T-cell (primary cell): ENCODE results near the gene ERCC2. TPM values are rescaled to one million over a fixed set of nuclear protein-coding genes. Genes with fewer than 3 reads are reported as not detected.

Experiments used
- ATAC-seq, 4 experiments: fragments of 200-7000 bp in 3 of 4; fragments of 150-1000 bp in 1 of 4; cut with Tn5 transposase; replicated peaks in 1 of 4; 1 replicate in 3 of 4; 2 replicates in 1 of 4; pipeline ENCODE4 v1.10.0; 2021; ENCODE audit warnings: moderate library complexity in 3 of 4, mild to moderate bottlenecking in 2 of 4, moderate number of reproducible peaks in 1 of 4
- CTCF ChIA-PET, 2 donors: fragments of 300-600 bp; sonication (Branson Sonifier 250); formaldehyde crosslinking; loops; one replicate each; lab custom pipeline; 2022; ENCODE audit warnings: antibody characterized with exemption in 2 of 2; lab: Charles Lee
- POLR2A ChIA-PET, 2 donors: fragments of 300-600 bp; sonication (Branson Sonifier 250); formaldehyde crosslinking; loops; one replicate each; lab custom pipeline; 2022; ENCODE audit warnings: antibody characterized with exemption in 2 of 2; lab: Charles Lee
- DNase-seq, 35 experiments: peaks; one replicate each; pipeline versions ENCODE4 v3.0.0 to v3.0.0-alpha.2; 2013 to 2023
- H3K27ac ChIP-seq: one replicate; pipeline ENCODE4 v1.5.1; 2013; ENCODE audit warnings: low read length
- H3K27me3 ChIP-seq, 2 experiments: replicated peaks in 1 of 2; 1 replicate in 1 of 2; 2 replicates in 1 of 2; pipeline versions ENCODE4 v1.6.1 to v1.7.0; 2013; ENCODE audit warnings: low read length in 1 of 2, mixed read lengths in 1 of 2; ENCODE audit not compliant: control insufficient read depth in 2 of 2, insufficient read depth in 2 of 2; ENCODE audit errors: extremely low read depth in 1 of 2
- H3K36me3 ChIP-seq, 2 donors: 1 replicate in 1 of 2; 2 replicates in 1 of 2; pipeline versions ENCODE4 v1.6.1 to v1.7.0; 2013; ENCODE audit warnings: low read length in 1 of 2; ENCODE audit not compliant: control insufficient read depth in 2 of 2, insufficient read depth in 1 of 2; ENCODE audit errors: extremely low read depth in 1 of 2
- H3K4me1 ChIP-seq, 2 experiments: 1 replicate in 1 of 2; 2 replicates in 1 of 2; pipeline versions ENCODE4 v1.6.1 to v1.7.0; 2013; ENCODE audit warnings: low read length in 2 of 2, mixed read lengths in 1 of 2; ENCODE audit not compliant: insufficient read depth in 2 of 2, control insufficient read depth in 1 of 2; ENCODE audit errors: extremely low read depth in 1 of 2
- H3K4me3 ChIP-seq, 2 donors: 1 replicate in 1 of 2; 2 replicates in 1 of 2; pipeline versions ENCODE4 v1.5.1 to v1.7.0; 2013; ENCODE audit warnings: mild to moderate bottlenecking in 2 of 2, low read length in 1 of 2, moderate library complexity in 1 of 2; ENCODE audit not compliant: control insufficient read depth in 1 of 2; ENCODE audit errors: extremely low read depth in 1 of 2
- H3K9me3 ChIP-seq: 2 replicates; pipeline ENCODE4 v1.7.0; 2013
- H3K27ac Mint-ChIP-seq, 2 donors: one replicate each; pipeline ENCODE4 v1.8.0; 2020 to 2021; ENCODE audit warnings: mild to moderate bottlenecking in 2 of 2, mixed read lengths in 2 of 2
- H3K27me3 Mint-ChIP-seq, 2 donors: one replicate each; pipeline ENCODE4 v1.8.0; 2021 to 2022; ENCODE audit warnings: mixed read lengths in 2 of 2
- H3K36me3 Mint-ChIP-seq: one replicate; pipeline ENCODE4 v1.8.0; 2021; ENCODE audit warnings: mixed read lengths
- H3K4me1 Mint-ChIP-seq, 3 donors: one replicate each; pipeline ENCODE4 v1.8.0; 2020 to 2022; ENCODE audit warnings: mixed read lengths in 3 of 3, mild to moderate bottlenecking in 1 of 3
- H3K4me3 Mint-ChIP-seq, 3 donors: one replicate each; pipeline ENCODE4 v1.8.0; 2020 to 2022; ENCODE audit warnings: mild to moderate bottlenecking in 3 of 3, mixed read lengths in 3 of 3, moderate library complexity in 3 of 3
- H3K9me3 Mint-ChIP-seq, 3 donors: one replicate each; pipeline ENCODE4 v1.8.0; 2020 to 2022; ENCODE audit warnings: mixed read lengths in 3 of 3
- WGBS: methylation state at CpG from one replicate; pipeline ENCODE4 v1.1.5; 2013; ENCODE audit warnings: missing lambda C conversion rate; ENCODE audit not compliant: insufficient coverage; 5-methylcytosine and 5-hydroxymethylcytosine counted together
- total RNA-seq, 35 experiments: library from RNA in 6 of 35; stranded (reverse) in 6 of 35; fragments of 120-200 nt in 1 of 35; gene quantifications; one replicate each; pipeline versions ENCODE4 v1.2.1 to v1.2.4 and lab custom pipeline; 2013 to 2026

Gene ERCC2
- total RNA-seq, 5 donors from 2014 or later (not counting 1 experiment from before 2014, with no cell fraction given), result 14.5 to 23.2 (median 21.3) TPM

DNA sequence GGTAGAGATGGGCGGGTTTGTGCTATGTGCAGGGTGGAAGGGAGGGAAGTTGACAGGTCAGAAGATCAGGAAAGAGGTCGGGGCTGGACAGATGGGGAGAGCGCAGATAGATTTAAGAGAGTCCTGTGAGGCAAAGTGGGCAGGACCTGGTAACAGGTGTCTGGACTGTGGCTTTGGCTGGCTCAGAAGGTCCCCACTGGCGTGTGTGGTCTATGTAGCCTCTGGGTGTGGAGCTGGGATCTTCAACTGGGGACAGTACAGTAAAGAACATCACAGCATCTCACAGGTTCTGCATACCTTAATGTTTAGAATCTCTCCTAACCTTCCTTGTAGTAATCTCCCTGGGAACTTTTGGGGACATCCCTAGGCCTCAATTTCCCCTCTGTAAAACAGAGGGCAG lies 65.4 kb downstream of the ERCC2 start:
- POLR2A ChIA-PET, result no interaction called here
- Mint-ChIP-seq H3K27me3 (peaks cover 0 to 3% of the 10 kb centered on the region in 2 donors), H3K27ac (no peak overlapping the region)

GRCh38 chr19:45304141-45304926 lies 66.0 kb downstream of the ERCC2 start:
- ChIA-PET CTCF (interaction anchor here in 1 of 2 donors (0.6 kb wide), 1 partner anchor 62 kb away, joined by 3 read pairs; no protein-coding TSS in a partner anchor), POLR2A (no interaction called here)
- Histone ChIP-seq H3K9me3 (no peaks in the 10 kb centered on the region), H3K27ac (no peak overlapping the region), H3K4me1 (no peaks in the 10 kb centered on the region), H3K27me3 (peaks cover 0 to 3% of the 10 kb centered on the region in 2 experiments), H3K4me3 (no peak overlapping the region), H3K36me3 (peaks cover 2 to 6% of the 10 kb centered on the region in 2 donors)
- Mint-ChIP-seq H3K9me3 (no peaks in the 10 kb centered on the region), H3K27me3 (peaks cover 0 to 3% of the 10 kb centered on the region in 2 donors), H3K36me3 (peaks cover 11% of the 10 kb centered on the region), H3K4me3 (no peak overlapping the region), H3K27ac (no peak overlapping the region), H3K4me1 (no peaks in the 10 kb centered on the region)
- no peak for DNase-seq
- 70% methylated on average over 2 of the region's 4 CpGs for WGBS
- no peak for ATAC-seq

More for the DNA sequence above, 65.4 kb downstream of the ERCC2 start:
- CTCF ChIA-PET, result no interaction called here
- no peaks in the 10 kb centered on the region for H3K9me3 ChIP-seq
- H3K4me1 ChIP-seq, result no peaks in the 10 kb centered on the region
- peaks cover 0 to 3% of the 10 kb centered on the region in 2 experiments for H3K27me3 ChIP-seq
- WGBS, result 68% methylated on average over 3 of the region's 4 CpGs
- H3K27ac ChIP-seq, result no peak overlapping the region
- no peaks in the 10 kb centered on the region for H3K9me3 Mint-ChIP-seq
- no peak overlapping the region for H3K4me3 Mint-ChIP-seq
- peaks cover 8% of the 10 kb centered on the region for H3K36me3 Mint-ChIP-seq
- DNase-seq, result no peak
- H3K36me3 ChIP-seq, result peaks cover 0 to 4% of the 10 kb centered on the region in 2 donors
- ATAC-seq, result no peak
- H3K4me1 Mint-ChIP-seq, result no peaks in the 10 kb centered on the region
- H3K4me3 ChIP-seq, result no peak overlapping the region

DNA sequence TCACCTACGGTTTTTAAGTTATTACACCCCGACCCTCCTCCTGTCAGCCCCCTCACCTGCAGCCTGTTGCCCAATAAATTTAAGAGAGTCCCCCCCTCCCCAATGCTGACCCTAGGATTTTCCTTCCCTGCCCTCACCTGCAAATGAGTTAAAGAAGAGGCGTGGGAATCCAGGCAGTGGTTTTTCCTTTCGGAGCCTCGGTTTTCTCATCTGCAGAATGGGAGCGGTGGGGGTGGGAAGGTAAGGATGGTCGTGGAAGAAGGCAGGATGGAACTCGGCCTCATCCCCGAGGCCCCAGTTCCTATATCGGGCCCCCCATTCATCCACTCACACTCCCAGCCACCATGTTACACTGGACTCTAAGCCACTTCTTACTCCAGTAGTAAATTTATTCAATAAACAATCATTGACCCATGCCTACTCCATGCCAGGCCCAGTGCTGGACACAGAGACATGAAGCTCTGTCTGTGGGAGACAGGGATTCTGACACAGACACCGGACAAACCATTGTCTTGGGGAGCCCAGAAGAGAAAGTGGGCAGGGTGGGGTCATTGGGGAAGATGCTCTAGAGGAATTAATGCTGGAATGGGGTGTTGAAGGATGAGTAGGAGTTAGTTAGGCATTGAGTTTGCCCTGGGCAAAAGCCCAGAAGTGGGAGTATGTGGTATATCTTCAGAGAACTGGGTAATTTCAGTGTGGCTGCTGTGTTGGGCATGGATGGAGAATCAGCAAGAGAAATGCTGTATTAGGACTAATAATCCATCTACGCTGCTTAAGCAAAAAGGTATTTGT lies 66.9 kb downstream of the ERCC2 start:
- no peak for ATAC-seq
- H3K27ac Mint-ChIP-seq, result no peak overlapping the region
- no peak overlapping the region for H3K4me3 ChIP-seq
- no peak overlapping the region for H3K27ac ChIP-seq
- POLR2A ChIA-PET, result no interaction called here
- no peak overlapping the region for H3K4me3 Mint-ChIP-seq
- peaks cover 0 to 3% of the 10 kb centered on the region in 2 experiments for H3K27me3 ChIP-seq
- H3K36me3 Mint-ChIP-seq, result peaks cover 18% of the 10 kb centered on the region
- DNase-seq, result no peak
- no peaks in the 10 kb centered on the region for H3K27me3 Mint-ChIP-seq
- H3K9me3 ChIP-seq, result no peaks in the 10 kb centered on the region
- H3K4me1 ChIP-seq, result no peaks in the 10 kb centered on the region
- H3K4me1 Mint-ChIP-seq, result no peaks in the 10 kb centered on the region
- WGBS, result 92% methylated on average over 3 of the region's 12 CpGs
- CTCF ChIA-PET, result no interaction called here
- H3K36me3 ChIP-seq, result peaks cover 5 to 7% of the 10 kb centered on the region in 2 donors
- H3K9me3 Mint-ChIP-seq, result no peaks in the 10 kb centered on the region

DNA sequence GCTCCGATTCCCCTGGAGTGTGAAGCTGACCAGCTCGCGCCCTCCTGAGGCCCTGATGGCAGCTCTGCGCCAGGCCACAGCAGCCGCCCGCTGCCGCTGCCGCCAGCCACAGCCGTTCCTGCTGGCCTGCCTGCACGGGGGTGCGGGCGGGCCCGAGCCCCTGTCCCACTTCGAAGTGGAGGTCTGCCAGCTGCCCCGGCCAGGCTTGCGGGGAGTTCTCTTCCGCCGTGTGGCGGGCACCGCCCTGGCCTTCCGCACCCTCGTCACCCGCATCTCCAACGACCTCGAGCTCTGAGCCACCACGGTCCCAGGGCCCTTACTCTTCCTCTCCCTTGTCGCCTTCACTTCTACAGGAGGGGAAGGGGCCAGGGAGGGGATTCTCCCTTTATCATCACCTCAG lies 68.0 kb downstream of the ERCC2 start:
- ATAC-seq, result no peak
- H3K36me3 ChIP-seq, result peaks cover 7 to 12% of the 10 kb centered on the region in 2 donors
- no peaks in the 10 kb centered on the region for H3K9me3 Mint-ChIP-seq

More for the DNA sequence above, 68.0 kb downstream of the ERCC2 start:
- H3K27ac ChIP-seq, result no peak overlapping the region
- Mint-ChIP-seq H3K36me3 (peaks cover 24% of the 10 kb centered on the region), H3K27me3 (no peaks in the 10 kb centered on the region), H3K4me1 (no peaks in the 10 kb centered on the region), H3K4me3 (no peak overlapping the region), H3K27ac (no peak overlapping the region)
- DNase-seq, result no peak
- ChIA-PET CTCF (no interaction called here), POLR2A (no interaction called here)
- 97% methylated on average over 16 of the region's 27 CpGs for WGBS
- no peak overlapping the region for H3K4me3 ChIP-seq
- H3K9me3 ChIP-seq, result no peaks in the 10 kb centered on the region
- no peaks in the 10 kb centered on the region for H3K4me1 ChIP-seq
- H3K27me3 ChIP-seq, result peaks cover 0 to 2% of the 10 kb centered on the region in 2 experiments

Other genes starting within 250 kb of the ERCC2 start
- gene NKPD1, start 209.6 kb downstream of the ERCC2 start, total RNA-seq, result 1 to 10 TPM in 4 of 5 donors, under 1 TPM in 1; 0.95 to 1.3 (median 1.2) TPM
- 10 to 100 TPM; 53.9 to 92.4 (median 73.7) TPM for gene TRAPPC6A, start 192.3 kb downstream of the ERCC2 start, total RNA-seq
- 10 to 100 TPM; 14.9 to 36.2 (median 32.8) TPM for gene BLOC1S3, start 191.8 kb downstream of the ERCC2 start, total RNA-seq
- gene EXOC3L2, start 125.2 kb downstream of the ERCC2 start, total RNA-seq, result not detected
- 10 to 100 TPM; 28.0 to 34.8 (median 29.9) TPM for gene MARK4, start 119.3 kb downstream of the ERCC2 start, total RNA-seq
- not detected for gene CKM, start 47.7 kb downstream of the ERCC2 start, total RNA-seq
- under 1 TPM in 1 of 5 donors, not detected in 4; 0.35 TPM for gene KLC3, start 29.8 kb downstream of the ERCC2 start, total RNA-seq
- gene PPP1R13L, start 34.5 kb upstream of the ERCC2 start, total RNA-seq, result 10 to 100 TPM in 4 of 5 donors, 1 to 10 TPM in 1; 7.9 to 15.7 (median 12.5) TPM
- 1 to 10 TPM in 3 of 5 donors, under 1 TPM in 2; 0.82 to 6.2 (median 5.0) TPM for gene POLR1G, start 36.1 kb upstream of the ERCC2 start, total RNA-seq
- gene ERCC1, start 53.3 kb upstream of the ERCC2 start, total RNA-seq, result 10 to 100 TPM; 41.7 to 55.4 (median 51.6) TPM
- gene FOSB, start 97.4 kb upstream of the ERCC2 start, total RNA-seq, result 1,000 to 10,000 TPM in 1 of 5 donors, 100 to 1,000 TPM in 1, 10 to 100 TPM in 1, 1 to 10 TPM in 2; 6.7 to 1,173 (median 10.4) TPM
- 1 to 10 TPM; 1.7 to 2.5 (median 2.2) TPM for gene RTN2, start 126.5 kb upstream of the ERCC2 start, total RNA-seq
- 10 to 100 TPM in 2 of 5 donors, 1 to 10 TPM in 3; 5.6 to 14.6 (median 10.0) TPM for gene PPM1N, start 127.9 kb upstream of the ERCC2 start, total RNA-seq
- 100 to 1,000 TPM in 3 of 5 donors, 10 to 100 TPM in 2; 77.4 to 113 (median 101) TPM for gene VASP, start 136.9 kb upstream of the ERCC2 start, total RNA-seq
- gene OPA3, start 214.2 kb upstream of the ERCC2 start, total RNA-seq, result 10 to 100 TPM in 2 of 5 donors, 1 to 10 TPM in 3; 7.9 to 11.4 (median 9.6) TPM
- gene GPR4, start 231.6 kb upstream of the ERCC2 start, total RNA-seq, result under 1 TPM in 1 of 5 donors, not detected in 4; 0.20 TPM